Measurements from ENCODE around the gene ZNF785. TPM values are rescaled to one million over a fixed set of nuclear protein-coding genes. Genes with fewer than 3 reads are reported as not detected.

The ZNF785 gene
- total RNA-seq, 1 experiment from 2014 or later, result not detected

- no peak for DNase-seq (ENCODE audit: low spot score)
- in situ Hi-C loops (cut with HindIII; ENCODE audit: low sequenced_read_pairs), result no loop called here
These were observed 17.4 kb downstream of the ZNF785 start for GRCh38 chr16:30567991-30568638.

- in situ Hi-C loops (cut with HindIII; ENCODE audit: low sequenced_read_pairs), result no loop called here
- no peak for DNase-seq (ENCODE audit: low spot score)
These were observed 18.1 kb downstream of the ZNF785 start for GRCh38 chr16:30567160-30567990.

- in situ Hi-C loops (cut with HindIII; ENCODE audit: low sequenced_read_pairs), result no loop called here
- DNase-seq (ENCODE audit: low spot score), result no peak
These were observed 19.0 kb downstream of the ZNF785 start for GRCh38 chr16:30566531-30566930.

- peak; percentile 55 for DNase-seq (ENCODE audit: low spot score)
- in situ Hi-C loops (cut with HindIII; ENCODE audit: low sequenced_read_pairs), result no loop called here
These were observed 19.5 kb downstream of the ZNF785 start for GRCh38 chr16:30565984-30566383.

- in situ Hi-C loops (cut with HindIII; ENCODE audit: low sequenced_read_pairs), result no loop called here
- peak; percentile 67 for DNase-seq (ENCODE audit: low spot score)
These were observed 20.0 kb downstream of the ZNF785 start for GRCh38 chr16:30565526-30565925.

- no peak for DNase-seq (ENCODE audit: low spot score)
- in situ Hi-C loops (cut with HindIII; ENCODE audit: low sequenced_read_pairs), result no loop called here
These were observed 23.5 kb downstream of the ZNF785 start for GRCh38 chr16:30562021-30562420.

- DNase-seq (ENCODE audit: low spot score), result no peak
These were observed 24.2 kb downstream of the ZNF785 start for GRCh38 chr16:30561089-30561816.

GRCh38 chr16:30559690-30560089 is 25.8 kb downstream of the ZNF785 start:
- DNase-seq (ENCODE audit: low spot score), result no peak
- in situ Hi-C loops (cut with HindIII; ENCODE audit: low sequenced_read_pairs), result no loop called here

More at GRCh38 chr16:30561089-30561816, 24.2 kb downstream of the ZNF785 start:
- in situ Hi-C loops (cut with HindIII; ENCODE audit: low sequenced_read_pairs), result no loop called here

GRCh38 chr16:30558789-30559377 is 26.6 kb downstream of the ZNF785 start:
- DNase-seq (ENCODE audit: low spot score), result no peak
- in situ Hi-C loops (cut with HindIII; ENCODE audit: low sequenced_read_pairs), result no loop called here

- peak; percentile 99 for DNase-seq (ENCODE audit: low spot score)
- in situ Hi-C loops (cut with HindIII; ENCODE audit: low sequenced_read_pairs), result no loop called here
These were observed 27.3 kb downstream of the ZNF785 start, which contains the start of gene ZNF764 for GRCh38 chr16:30557957-30558788. ZNF764 (minus strand) TSS chr16:30558374; CDS start chr16:30558182, 192 bp downstream.

GRCh38 chr16:30557707-30557956 is 27.9 kb downstream of the ZNF785 start:
- DNase-seq (ENCODE audit: low spot score), result no peak
- in situ Hi-C loops (cut with HindIII; ENCODE audit: low sequenced_read_pairs), result no loop called here

- no peak for DNase-seq (ENCODE audit: low spot score)
- in situ Hi-C loops (cut with HindIII; ENCODE audit: low sequenced_read_pairs), result no loop called here
These were observed 29.4 kb downstream of the ZNF785 start for GRCh38 chr16:30556125-30556473.

- DNase-seq (ENCODE audit: low spot score), result no peak
- in situ Hi-C loops (cut with HindIII; ENCODE audit: low sequenced_read_pairs), result no loop called here
These were observed 30.0 kb downstream of the ZNF785 start for GRCh38 chr16:30555315-30556124.

- DNase-seq (ENCODE audit: low spot score), result no peak
- in situ Hi-C loops (cut with HindIII; ENCODE audit: low sequenced_read_pairs), result no loop called here
These were observed 30.8 kb downstream of the ZNF785 start for GRCh38 chr16:30554557-30555314.

- in situ Hi-C loops (cut with HindIII; ENCODE audit: low sequenced_read_pairs), result no loop called here
These were observed 32.1 kb downstream of the ZNF785 start for GRCh38 chr16:30553393-30553899.

GRCh38 chr16:30552956-30553355 is 32.5 kb downstream of the ZNF785 start:
- no peak for DNase-seq (ENCODE audit: low spot score)
- in situ Hi-C loops (cut with HindIII; ENCODE audit: low sequenced_read_pairs), result no loop called here

More at GRCh38 chr16:30553393-30553899, 32.1 kb downstream of the ZNF785 start:
- DNase-seq (ENCODE audit: low spot score), result no peak

- no peak for DNase-seq (ENCODE audit: low spot score)
- in situ Hi-C loops (cut with HindIII; ENCODE audit: low sequenced_read_pairs), result no loop called here
These were observed 33.7 kb downstream of the ZNF785 start for GRCh38 chr16:30551781-30552180.
